HG03064 (cell line): ENCODE data around the gene HOMER2.
"Not testable (repeated sequence)": the region's sequence is repeated elsewhere in the genome, so short reads cannot be mapped to it uniquely, and the experiment has no call there.

Experiments used
- ATAC-seq: cut with Tn5 transposase; IDR thresholded peaks from one replicate; pipeline ENCODE4 v1.9.1; 2021; ENCODE audit warnings: low read depth; ENCODE audit not compliant: unreplicated experiment

Gene HOMER2

DNA sequence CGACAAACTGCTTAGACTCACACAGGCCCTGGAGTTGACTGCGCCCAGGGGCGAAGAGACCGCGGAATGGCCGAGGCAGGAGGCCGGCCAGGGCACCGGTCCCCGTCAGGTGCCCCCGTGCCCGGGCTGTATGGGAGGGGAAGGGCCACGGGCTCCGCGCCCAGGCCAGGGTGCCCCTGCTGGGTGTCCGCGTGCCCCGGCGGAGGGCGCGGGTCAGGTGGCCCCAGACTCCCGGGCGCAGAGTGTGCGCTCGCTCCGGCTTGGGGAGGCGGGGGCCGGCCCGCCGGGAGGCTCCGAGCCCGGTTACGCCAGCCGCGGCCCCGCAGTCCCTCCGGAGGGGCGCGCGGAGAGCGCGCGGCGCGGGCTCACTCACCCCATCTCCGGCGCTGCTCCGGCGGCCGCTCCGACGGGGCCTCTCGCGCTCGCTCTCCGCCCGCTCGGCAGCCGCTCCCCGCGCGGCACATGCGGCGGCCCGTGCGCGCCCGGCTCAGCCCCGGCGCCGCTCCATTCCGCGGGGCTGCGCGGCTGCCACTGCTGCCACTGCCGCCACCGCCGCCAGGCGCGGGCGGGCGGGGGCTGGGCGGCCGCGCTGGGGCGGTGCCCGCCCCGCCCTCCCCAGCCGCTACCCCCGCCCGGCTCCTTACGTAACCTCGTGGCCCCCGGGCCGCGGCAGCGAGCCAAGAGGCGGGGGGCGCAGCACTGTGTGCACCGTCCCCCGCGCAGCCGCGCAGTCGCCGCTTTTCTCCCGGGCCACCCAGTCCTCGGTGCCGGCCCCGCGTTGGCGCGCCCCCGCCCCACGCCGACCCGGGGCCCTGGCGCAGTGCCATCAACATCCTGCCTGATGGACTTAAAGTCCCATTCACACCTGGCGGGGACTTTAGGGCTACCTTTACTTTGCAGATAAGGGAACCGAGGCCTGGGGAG lies at the start of gene HOMER2:
HOMER2 (minus strand) TSS at position 563 of the 924 bp plus-strand sequence; CDS start at position 378, 185 bp downstream.
- no peak for ATAC-seq

DNA sequence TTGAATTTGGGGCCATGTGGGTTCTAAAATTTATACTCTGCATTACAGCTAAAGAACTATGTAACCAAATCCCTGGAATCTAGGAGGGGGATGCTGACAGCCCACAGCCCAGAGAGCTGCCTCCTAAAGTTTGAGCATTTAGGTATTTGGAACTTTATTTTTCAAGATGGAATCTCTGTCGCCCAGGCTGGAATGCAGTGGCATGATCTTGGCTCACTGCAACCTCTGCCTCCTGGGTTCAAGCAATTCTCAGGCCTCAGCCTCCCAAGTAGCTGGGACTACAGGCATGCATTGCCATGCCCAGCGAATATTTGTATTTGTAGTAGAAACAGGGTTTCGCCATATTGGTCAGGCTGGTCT lies 48.1 kb upstream of the HOMER2 start:
- ATAC-seq: not testable (repeated sequence)

DNA sequence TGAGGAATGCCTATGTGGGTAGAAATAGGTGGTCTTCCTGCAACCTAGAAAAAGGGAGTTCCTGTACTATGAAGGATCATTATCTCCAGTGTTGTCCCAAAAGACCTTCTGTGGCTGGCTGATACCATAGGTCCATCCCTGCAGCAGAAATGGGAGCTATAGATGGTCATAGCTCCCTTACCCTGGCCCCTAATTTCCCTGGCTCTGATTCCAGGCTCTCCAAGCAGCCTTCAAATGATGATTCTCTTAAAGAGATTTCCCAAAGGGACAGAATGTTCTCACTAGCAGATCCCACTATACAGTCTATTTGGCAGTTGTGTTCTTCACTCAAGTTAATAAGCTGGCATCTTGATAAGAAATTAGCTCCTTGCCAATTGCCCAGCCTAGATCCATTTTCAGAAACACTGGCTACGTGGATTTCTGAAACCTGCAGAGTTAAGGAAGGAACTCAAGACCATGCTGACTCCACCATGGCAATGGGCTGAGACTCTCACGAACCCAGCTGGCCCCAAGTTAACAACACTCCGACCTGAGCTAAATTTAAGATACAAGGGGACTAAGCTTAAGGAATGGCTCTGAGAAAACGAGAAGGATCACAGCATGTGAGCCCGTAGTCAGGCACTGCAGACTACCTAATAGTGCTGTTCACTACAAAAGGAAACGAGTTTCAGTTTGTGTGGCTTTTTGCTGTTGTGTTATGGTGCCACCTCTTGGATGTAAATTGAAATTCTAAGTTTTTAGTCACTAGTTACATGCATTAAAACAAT lies 47.6 kb upstream of the HOMER2 start:
- ATAC-seq: no peak

DNA sequence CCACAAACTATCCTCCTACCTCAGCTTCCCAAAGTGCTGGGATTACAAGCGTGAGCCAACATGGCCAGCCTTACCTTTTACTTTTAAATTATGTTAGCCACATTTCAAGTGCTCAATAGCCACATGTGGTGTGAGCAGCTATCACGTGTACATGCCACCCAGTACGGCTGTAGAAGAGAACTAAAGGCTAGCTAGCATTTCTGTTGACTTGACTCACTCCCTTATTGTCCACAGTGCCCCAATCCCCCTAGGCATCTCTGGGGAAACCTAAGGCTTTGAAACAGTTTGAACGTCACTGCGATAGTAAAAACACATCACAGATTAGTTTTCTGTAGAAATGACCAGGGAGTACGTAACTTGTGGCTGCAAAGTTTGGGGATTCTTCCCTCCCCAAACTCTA lies 46.9 kb upstream of the HOMER2 start:
- ATAC-seq: no peak

DNA sequence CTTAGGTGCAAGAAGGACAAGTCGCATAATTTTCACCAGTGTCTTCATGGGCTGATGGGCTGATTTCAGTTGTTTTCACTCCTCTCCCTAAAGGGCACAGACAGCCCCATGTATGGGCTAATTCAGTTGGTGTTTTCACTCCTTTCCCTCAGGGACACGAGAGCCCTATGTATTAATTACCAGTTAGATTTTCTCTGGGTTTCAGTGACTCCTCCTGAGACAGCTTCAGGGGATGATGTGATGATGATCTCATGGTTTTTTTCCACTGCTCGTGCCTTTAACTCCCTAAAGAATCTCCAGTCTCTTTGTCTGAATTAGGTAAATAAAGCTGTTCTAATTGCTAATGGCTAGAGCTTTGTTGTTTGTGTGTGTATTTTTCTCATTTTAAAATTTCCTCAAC lies 43.4 kb upstream of the HOMER2 start:
- no peak for ATAC-seq

DNA sequence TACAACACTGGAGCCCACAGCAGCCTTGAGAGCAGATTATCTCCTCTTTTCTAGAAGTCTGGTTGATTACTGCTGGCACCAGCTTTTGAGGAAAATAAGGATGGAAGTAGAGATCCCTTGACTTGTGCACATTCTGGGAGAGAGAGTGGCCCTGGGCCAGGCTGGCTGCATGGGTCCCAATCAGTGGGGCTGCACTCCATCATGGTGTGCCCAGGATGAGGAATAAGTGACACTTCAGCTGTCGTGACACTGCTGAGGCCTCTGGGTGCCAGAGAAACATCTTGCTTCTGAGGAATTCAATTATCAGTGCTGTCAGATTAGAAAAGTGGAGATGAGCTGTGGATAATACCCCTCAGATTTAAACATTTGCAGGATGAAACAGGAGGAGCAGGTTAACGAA lies 42.6 kb upstream of the HOMER2 start:
- no peak for ATAC-seq

DNA sequence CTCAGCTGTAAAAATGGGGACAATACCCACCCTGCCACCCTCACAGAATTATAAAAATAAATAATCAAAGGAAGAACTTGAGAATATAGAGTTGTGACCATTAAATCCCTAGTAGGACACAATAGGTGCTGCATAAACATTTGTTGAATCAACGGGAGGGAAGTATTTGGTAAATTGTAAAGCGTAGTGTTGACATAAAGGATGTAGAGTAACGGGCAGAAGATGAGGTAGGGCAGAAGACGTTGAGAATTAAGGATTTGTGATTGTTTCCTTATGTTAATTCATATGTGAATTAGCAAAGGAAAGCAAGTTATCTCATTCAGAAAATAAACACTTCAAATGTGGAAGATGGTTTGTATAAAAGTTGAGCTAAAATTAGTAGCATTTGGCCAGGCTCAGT lies 40.6 kb upstream of the HOMER2 start:
- no peak for ATAC-seq

DNA sequence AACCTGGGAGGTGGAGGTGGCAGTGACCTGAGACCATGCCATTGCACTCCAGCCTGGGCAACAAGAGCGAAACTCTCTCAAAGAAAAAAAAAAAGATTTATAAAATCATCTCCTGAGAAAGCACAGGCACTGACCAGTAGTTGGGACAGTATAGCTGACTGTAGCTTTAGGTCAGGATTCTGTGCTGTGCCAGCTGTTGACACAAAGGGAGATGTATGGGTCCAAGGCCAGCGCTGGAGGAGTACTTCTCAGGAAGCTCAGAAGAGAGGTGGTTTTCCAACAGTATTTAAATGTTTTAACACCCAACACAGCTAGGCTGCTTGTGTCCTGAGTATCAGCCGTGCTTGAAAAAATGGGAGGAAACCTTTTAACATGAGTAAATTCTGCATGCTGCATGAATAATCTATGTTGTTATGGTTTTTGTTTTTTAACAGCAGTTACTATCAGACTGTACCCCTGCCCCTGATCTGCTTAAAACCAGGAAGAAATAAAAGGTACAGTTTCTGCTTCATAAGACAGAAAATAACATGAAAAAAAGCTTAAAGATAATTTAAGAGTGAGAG lies 40.0 kb upstream of the HOMER2 start:
- ATAC-seq: no peak

DNA sequence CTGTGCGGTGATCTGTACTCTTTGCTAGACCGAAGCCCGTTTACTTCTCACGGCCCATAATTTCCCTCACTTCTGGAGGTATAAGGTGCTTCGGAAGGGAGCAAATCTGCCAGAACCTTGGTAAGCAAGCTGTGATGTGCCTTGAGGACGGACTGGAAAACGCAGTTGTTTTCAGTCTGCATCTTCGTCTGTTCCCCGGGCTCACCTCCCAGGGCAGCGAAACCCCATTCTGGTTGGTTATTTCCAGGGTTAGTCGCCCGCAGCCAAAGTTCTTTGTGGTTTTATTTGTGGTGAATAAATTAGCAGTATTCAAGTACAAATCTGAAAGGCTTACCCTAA lies 33.9 kb upstream of the HOMER2 start:
- ATAC-seq: peak; percentile 8

DNA sequence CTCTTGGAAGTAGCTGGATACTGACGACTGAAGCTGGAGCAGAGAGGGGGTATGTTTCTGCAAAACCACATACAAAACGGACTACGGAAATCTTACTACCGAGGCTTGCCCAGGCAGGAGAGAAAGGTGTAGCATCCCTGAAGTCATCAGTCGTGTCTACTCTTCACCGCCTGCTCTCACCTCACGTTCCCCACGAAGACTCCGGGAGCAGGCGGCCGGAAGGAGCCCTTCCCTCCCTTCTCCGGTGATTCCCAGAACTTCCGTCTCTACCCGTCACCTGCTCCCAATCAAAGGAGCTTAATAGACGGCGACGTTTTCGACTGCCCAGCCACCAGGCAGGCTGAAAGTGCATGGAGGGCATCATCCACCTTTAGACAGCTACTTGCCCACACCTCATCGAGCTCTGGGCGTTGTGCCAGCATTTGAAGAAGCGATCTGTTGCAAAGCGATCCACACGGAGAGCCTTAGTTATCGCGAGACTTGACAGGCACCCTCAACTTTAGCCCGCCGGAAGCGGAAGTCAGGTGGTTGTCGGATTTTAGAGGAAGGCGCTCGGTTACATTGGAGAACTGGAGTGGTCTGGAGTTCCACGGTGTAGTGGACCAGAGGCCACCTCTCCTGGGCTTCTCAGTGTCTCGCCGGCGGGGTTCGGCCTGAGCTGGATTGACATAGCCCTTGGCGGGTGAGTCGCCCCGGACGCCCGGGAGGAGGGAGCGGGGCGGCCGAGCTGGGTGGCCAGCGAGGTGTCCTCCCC lies 33.3 kb upstream of the HOMER2 start, which contains the start of gene RAMAC:
RAMAC (plus strand) TSS at position 523 of the 754 bp plus-strand sequence. CDS start 2,809 bp downstream, outside the sequence.
- ATAC-seq: peak; percentile 97

DNA sequence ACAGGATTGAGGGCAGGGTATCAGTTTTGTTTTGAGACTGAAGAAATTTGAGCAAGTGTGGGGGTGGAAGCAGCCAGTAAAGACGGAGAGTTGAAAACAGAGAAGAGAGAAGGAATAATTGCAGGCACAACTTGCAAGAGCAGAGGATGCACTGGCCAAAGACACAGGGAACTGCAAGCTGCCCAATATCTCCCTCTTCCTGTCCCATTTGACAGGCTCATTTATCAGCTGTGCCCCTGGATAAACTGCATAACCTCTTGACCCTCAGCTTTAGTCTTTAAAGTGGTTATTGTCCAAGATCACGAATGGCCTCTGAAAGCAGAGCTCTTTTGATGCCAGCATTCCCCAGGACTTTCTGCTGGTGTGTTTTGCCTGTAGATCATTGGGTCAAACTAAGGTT lies 28.5 kb upstream of the HOMER2 start:
- ATAC-seq: no peak

DNA sequence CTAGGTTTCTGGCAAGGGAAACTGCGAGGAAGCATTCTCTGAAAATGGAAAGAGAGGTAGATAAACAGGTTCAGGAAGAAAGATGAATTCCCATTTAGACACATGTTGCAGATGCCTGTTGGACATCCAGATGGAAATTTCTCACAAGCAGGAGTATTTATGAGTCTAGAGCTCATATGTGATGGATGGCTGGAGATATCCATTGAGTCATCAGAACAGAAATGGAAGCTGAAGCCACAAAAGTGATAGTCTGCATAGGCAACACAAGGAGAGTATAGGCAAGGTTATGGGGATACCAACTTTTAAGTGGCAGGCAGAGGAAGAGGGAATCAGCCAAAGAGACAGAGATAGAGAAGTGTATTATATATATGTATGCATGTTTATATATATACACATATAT lies 27.2 kb upstream of the HOMER2 start:
- ATAC-seq: no peak

DNA sequence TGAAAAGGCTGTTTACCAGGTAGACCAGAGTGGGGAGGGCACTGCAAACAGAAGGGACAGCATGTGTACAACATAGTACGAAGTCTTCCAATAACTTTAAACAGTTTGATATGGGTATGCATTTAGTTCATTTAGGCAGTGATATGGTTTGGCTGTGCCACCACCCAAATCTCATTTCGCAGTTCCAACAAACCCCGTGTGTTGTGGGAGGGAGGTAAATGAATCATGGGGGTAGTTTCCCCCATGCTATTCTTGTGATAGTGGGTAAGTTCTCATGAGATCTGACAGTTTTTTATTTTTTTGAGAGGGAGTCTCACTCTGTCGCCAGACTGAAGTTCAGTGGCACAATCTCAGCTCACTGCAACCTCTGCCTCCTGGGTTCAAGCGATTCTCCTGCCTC lies 25.9 kb upstream of the HOMER2 start:
- ATAC-seq: no peak

DNA sequence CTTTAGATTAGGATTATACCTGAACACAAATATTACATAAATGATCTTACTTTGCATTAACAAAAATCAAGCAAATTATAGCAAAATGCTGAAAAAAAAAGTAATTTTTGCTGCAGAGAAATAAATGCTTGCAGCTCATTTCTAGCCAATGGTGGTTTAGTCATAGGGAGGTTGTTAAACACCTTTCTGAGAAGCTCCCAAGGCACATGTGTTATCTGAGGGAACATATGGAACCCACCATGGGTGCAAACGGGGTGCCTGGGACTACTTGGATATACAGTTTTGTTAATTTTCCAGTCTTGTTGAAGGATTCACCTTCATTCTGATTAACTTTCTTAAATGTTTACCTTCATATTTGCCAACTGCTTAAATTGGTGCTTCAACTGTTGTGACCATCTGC lies 24.6 kb upstream of the HOMER2 start:
- ATAC-seq: no peak

DNA sequence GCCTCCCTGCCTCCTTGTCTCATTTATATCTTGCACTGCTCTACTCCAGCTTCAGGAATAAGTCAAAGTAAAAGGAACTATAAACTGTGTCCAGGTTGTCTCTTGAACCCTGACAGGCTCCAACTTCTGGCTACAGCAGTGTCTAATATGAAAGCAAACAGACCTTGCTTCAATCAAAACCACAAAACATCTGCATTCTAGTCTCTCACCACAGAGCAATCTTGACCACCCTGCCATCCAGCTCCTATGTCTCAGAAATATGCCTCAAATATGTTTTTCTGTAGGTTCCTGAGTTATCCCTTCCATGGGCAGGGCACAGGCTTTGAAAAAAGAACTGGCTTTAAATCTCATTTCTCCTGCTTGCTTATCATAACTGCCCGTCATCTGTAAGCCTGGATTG lies 20.5 kb upstream of the HOMER2 start:
- ATAC-seq: no peak

DNA sequence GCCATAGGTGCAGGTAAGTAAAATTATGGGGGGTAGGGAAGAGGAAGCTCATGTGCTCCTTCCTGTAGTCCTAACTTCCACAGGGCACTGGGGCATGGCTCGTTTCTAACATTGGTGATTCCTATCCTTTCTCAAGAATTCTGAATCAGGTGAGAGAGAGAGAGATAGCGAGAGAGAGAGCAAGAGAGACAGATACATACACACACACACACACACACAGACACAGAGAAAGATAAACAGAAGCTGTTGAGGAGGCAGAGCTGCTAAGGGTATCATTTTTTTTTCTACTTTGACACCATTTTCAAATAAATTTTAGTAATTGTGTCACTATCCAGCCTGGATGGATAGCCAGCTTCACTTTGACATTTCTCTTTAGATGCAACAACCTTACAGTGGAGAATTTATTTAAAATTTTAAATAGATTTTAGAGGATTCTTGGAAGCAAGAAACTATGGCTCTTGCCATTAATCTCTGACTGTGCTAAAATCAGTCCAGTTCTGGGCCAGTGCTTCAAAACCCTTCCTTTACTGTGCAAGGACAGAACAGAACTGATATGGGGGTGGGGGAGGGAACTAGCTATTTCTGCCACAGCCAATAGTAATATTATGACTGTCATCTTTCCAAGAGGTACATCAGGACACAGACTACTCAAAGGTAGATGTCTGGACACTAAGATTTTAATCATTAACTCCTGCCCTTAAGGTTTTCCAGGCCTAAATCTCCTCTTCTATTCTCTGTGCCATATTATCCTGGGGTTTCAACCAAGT lies 18.9 kb upstream of the HOMER2 start:
- ATAC-seq: no peak

DNA sequence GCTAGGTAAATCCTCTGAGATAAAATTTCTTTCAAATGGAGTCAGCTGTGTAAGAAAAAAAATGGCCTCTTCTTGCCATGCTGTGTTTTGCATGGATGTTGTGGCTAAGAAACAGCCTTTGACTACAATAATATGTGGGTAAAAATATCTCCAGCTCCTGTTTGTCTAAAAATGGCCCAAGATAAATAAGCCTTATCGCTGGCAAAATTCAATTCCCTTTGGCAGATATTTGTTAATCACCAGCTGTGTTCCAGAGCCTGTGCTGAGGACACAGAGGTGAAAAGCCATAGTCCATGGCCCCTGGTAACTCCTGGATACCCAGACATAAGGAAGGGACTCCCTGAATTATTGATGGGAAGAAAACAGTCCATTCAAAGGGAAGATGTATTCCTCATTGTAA lies 18.2 kb upstream of the HOMER2 start:
- ATAC-seq: no peak

DNA sequence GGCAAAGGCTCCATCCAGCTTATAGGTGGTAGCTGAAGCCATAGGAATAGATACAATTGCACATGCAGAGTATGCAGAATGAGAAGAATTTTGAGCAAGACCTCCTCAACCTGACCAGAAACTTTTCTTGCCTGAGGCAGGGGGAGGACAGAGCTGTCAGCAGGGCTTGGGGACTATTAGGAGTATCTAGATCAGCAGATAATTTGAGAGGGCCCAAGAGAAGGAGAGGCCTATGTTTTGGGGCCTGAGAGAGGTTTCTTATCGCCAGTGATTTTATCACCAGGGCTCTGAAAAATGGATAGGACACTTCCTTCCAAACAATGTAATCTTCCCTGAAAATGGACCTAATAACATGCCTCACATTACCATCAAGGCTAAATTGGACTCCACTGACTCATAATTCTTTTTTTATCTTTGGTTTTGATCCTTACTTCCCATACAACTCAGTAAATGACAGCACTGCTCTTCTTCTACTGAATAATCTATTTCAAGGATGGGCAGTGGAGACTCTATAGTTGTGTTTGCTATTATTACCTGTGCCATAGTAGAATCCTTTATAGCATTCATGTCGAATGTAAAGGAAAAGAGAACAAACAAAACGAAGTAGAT lies 17.7 kb upstream of the HOMER2 start:
- ATAC-seq: no peak

DNA sequence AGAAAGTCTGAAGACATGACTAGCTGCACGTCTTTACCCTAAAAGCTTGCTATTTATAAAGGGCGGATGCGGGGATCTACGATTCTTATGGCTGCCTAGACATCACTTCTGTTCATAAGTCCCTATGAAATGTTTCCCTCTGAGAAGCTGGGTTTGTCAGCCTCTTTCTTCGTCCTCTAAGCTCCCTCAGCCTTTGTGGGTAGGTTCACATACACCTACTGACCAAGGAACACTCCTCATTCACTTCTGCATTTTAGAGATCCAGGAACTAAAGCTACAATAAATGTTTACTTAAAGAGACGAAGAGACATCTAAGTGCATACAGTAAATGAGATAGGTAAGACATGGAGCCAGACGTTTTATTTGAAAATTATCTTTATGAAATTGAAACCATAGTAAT lies 16.8 kb upstream of the HOMER2 start:
- ATAC-seq: no peak

DNA sequence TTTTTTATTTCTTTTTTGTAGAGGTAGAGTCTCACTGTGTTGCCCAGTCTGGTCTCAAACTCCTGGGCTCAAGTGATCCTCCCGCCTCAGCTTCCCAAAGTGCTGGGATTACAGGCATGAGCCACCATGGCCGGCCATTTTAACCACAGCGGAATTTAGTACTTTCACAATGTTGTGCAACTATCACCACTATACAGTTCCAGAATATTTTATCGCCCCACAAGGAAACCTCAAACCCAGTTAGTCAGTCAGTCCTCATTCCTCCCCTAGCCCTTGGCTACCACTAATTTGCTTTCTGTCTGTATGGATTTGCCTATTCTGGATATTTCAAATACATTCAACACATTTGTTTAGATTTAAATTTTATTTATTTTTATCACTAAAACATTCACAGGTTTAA lies 15.5 kb upstream of the HOMER2 start:
- ATAC-seq: no peak
